ENCODE results near the gene INPP5J.

GRCh38 chr22:31122532-31123291 lies at the start of gene INPP5J:
- TF ChIP-seq, protein P1, sequence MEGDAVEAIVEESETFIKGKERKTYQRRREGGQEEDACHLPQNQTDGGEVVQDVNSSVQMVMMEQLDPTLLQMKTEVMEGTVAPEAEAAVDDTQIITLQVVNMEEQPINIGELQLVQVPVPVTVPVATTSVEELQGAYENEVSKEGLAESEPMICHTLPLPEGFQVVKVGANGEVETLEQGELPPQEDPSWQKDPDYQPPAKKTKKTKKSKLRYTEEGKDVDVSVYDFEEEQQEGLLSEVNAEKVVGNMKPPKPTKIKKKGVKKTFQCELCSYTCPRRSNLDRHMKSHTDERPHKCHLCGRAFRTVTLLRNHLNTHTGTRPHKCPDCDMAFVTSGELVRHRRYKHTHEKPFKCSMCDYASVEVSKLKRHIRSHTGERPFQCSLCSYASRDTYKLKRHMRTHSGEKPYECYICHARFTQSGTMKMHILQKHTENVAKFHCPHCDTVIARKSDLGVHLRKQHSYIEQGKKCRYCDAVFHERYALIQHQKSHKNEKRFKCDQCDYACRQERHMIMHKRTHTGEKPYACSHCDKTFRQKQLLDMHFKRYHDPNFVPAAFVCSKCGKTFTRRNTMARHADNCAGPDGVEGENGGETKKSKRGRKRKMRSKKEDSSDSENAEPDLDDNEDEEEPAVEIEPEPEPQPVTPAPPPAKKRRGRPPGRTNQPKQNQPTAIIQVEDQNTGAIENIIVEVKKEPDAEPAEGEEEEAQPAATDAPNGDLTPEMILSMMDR (IDR thresholded peaks at IDR 0.05) = no peak
- TF ChIP-seq POLR2AphosphoS5 (IDR thresholded peaks at IDR 0.05; ENCODE audit: low read depth, low read length) (no peak), TCF7L2 (IDR thresholded peaks at IDR 0.05; ENCODE audit: low read depth, low read length) (no peak), SIN3A (IDR thresholded peaks at IDR 0.05; ENCODE audit: borderline replicate concordance, insufficient read depth, low read depth, low read length) (no peak)
- TF ChIP-seq, protein P2, sequence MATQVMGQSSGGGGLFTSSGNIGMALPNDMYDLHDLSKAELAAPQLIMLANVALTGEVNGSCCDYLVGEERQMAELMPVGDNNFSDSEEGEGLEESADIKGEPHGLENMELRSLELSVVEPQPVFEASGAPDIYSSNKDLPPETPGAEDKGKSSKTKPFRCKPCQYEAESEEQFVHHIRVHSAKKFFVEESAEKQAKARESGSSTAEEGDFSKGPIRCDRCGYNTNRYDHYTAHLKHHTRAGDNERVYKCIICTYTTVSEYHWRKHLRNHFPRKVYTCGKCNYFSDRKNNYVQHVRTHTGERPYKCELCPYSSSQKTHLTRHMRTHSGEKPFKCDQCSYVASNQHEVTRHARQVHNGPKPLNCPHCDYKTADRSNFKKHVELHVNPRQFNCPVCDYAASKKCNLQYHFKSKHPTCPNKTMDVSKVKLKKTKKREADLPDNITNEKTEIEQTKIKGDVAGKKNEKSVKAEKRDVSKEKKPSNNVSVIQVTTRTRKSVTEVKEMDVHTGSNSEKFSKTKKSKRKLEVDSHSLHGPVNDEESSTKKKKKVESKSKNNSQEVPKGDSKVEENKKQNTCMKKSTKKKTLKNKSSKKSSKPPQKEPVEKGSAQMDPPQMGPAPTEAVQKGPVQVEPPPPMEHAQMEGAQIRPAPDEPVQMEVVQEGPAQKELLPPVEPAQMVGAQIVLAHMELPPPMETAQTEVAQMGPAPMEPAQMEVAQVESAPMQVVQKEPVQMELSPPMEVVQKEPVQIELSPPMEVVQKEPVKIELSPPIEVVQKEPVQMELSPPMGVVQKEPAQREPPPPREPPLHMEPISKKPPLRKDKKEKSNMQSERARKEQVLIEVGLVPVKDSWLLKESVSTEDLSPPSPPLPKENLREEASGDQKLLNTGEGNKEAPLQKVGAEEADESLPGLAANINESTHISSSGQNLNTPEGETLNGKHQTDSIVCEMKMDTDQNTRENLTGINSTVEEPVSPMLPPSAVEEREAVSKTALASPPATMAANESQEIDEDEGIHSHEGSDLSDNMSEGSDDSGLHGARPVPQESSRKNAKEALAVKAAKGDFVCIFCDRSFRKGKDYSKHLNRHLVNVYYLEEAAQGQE (IDR thresholded peaks at IDR 0.05; ENCODE audit: insufficient read depth in 1 of 2, low read depth in 2 of 2, low read length in 1 of 2) = no peak

Data from Panc1 (cell line).